Astrocyte (in vitro differentiated cells and primary cell): ENCODE measurements around the gene UGT1A9. TPM values are rescaled to one million over a fixed set of nuclear protein-coding genes. Genes with fewer than 3 reads are reported as not detected.

Source experiments
- DNase-seq: peaks from one replicate; pipeline ENCODE4 v3.0.0-alpha.2; 2010; ENCODE audit warnings: low read depth
- FAIRE-seq: peaks from 2 replicates; lab custom pipeline; 2011; peaks lifted over from hg19 to GRCh38; lab: Jason Lieb, UNC
- H2AFZ ChIP-seq: 2 replicates; pipeline ENCODE4 v1.6.0; 2012; ENCODE audit warnings: low read depth, low read length, inconsistent platforms
- H3K27ac ChIP-seq: 2 replicates; pipeline ENCODE4 v1.5.1; 2011; ENCODE audit warnings: low read depth, low read length, inconsistent platforms
- H3K27me3 ChIP-seq: 2 replicates; pipeline ENCODE4 v1.6.0; 2011; ENCODE audit warnings: low read length, inconsistent platforms; ENCODE audit not compliant: insufficient read depth
- H3K36me3 ChIP-seq: 2 replicates; pipeline ENCODE4 v1.5.1; 2011; ENCODE audit warnings: low read length, inconsistent platforms; ENCODE audit not compliant: insufficient read depth
- H3K4me1 ChIP-seq: 2 replicates; pipeline ENCODE4 v1.5.1; 2011; ENCODE audit warnings: low read length, inconsistent platforms; ENCODE audit not compliant: insufficient read depth
- H3K4me2 ChIP-seq: 2 replicates; pipeline ENCODE4 v1.6.0; 2012; ENCODE audit warnings: low read length, inconsistent platforms
- H3K4me3 ChIP-seq: 2 replicates; pipeline ENCODE4 v1.5.1; 2011; ENCODE audit warnings: low read depth, mild to moderate bottlenecking, low read length, inconsistent platforms; ENCODE audit not compliant: insufficient read depth
- H3K79me2 ChIP-seq: 2 replicates; pipeline ENCODE4 v1.6.0; 2012; ENCODE audit warnings: mild to moderate bottlenecking, low read length, inconsistent platforms; ENCODE audit not compliant: insufficient read depth
- H3K9ac ChIP-seq: 2 replicates; pipeline ENCODE4 v1.6.0; 2012; ENCODE audit warnings: mild to moderate bottlenecking, low read length, inconsistent platforms
- H3K9me3 ChIP-seq: 2 replicates; pipeline ENCODE4 v1.5.1; 2012; ENCODE audit warnings: low read depth, mild to moderate bottlenecking, low read length, inconsistent platforms; ENCODE audit not compliant: insufficient read depth
- H4K20me1 ChIP-seq: 2 replicates; pipeline ENCODE4 v1.6.0; 2012; ENCODE audit warnings: low read length, inconsistent platforms; ENCODE audit not compliant: insufficient read depth
- H3K27ac Mint-ChIP-seq: one replicate; pipeline ENCODE4 v1.8.0; 2021; ENCODE audit warnings: mild to moderate bottlenecking, mixed read lengths; ENCODE audit not compliant: unreplicated experiment
- H3K27me3 Mint-ChIP-seq: one replicate; pipeline ENCODE4 v1.8.0; 2021; ENCODE audit warnings: low read depth, mixed read lengths; ENCODE audit not compliant: unreplicated experiment
- H3K36me3 Mint-ChIP-seq: one replicate; pipeline ENCODE4 v1.8.0; 2021; ENCODE audit warnings: low read depth, mixed read lengths; ENCODE audit not compliant: unreplicated experiment
- H3K4me1 Mint-ChIP-seq: one replicate; pipeline ENCODE4 v1.8.0; 2021; ENCODE audit warnings: low read depth, mixed read lengths; ENCODE audit not compliant: unreplicated experiment
- H3K4me3 Mint-ChIP-seq: one replicate; pipeline ENCODE4 v1.8.0; 2021; ENCODE audit warnings: mild to moderate bottlenecking, moderate library complexity, mixed read lengths; ENCODE audit not compliant: unreplicated experiment
- H3K9me3 Mint-ChIP-seq: one replicate; pipeline ENCODE4 v1.8.0; 2021; ENCODE audit warnings: mild to moderate bottlenecking, mixed read lengths; ENCODE audit not compliant: unreplicated experiment
- CTCF ChIP-seq: IDR thresholded peaks from 2 replicates; pipeline ENCODE4 v1.5.1; 2011; ENCODE audit warnings: low read depth, mild to moderate bottlenecking, inconsistent platforms, low read length, moderate library complexity; ENCODE audit not compliant: insufficient read depth
- EZH2 ChIP-seq: IDR thresholded peaks from 2 replicates; pipeline ENCODE4 v1.6.1; 2012; ENCODE audit warnings: mild to moderate bottlenecking, low read length, inconsistent platforms; ENCODE audit not compliant: insufficient read depth
- total RNA-seq: library from RNA; stranded (reverse); gene quantifications from 2 replicates; pipeline ENCODE4 v1.2.1, GENCODE V29; 2021

UGT1A9 gene
- total RNA-seq, 1 donor from 2014 or later: not detected

GRCh38 chr2:233712611-233713261 lies 41.0 kb downstream of the UGT1A9 start, which contains the start of gene UGT1A5:
UGT1A5 (plus strand) TSS chr2:233712907; CDS start chr2:233712992, 85 bp downstream.
- Histone ChIP-seq H3K9me3 (no peaks in the 10 kb centered on the region), H3K27ac (no peak within 1 kb of the TSS), H2AFZ (no peak within 1 kb of the TSS), H3K4me3 (no peak within 1 kb of the TSS), H3K79me2 (no peaks in the 10 kb centered on the region), H3K36me3 (no peaks in the 10 kb centered on the region), H3K4me1 (peaks cover 4% of the 10 kb centered on the region), H3K27me3 (no peaks in the 10 kb centered on the region), H3K4me2 (no peak within 1 kb of the TSS), H4K20me1 (no peaks in the 10 kb centered on the region), H3K9ac (no peak within 1 kb of the TSS)
- Mint-ChIP-seq H3K4me1 (no peaks in the 10 kb centered on the region), H3K4me3 (no peak within 1 kb of the TSS), H3K36me3 (no peaks in the 10 kb centered on the region), H3K27ac (no peak within 1 kb of the TSS), H3K27me3 (peaks cover 19% of the 10 kb centered on the region), H3K9me3 (peaks cover 2% of the 10 kb centered on the region)
- DNase-seq (no peak), FAIRE-seq (no peak)
- TF ChIP-seq CTCF (no peak), EZH2 (no peak)

- no peaks in the 10 kb centered on the region for H4K20me1 ChIP-seq
- no peak for DNase-seq
- no peak overlapping the region for H3K27ac ChIP-seq
- TF ChIP-seq EZH2 (no peak), CTCF (no peak)
- H3K27me3 Mint-ChIP-seq: peaks cover 24% of the 10 kb centered on the region
- peaks cover under 1% of the 10 kb centered on the region for H3K4me1 ChIP-seq
- H3K4me2 ChIP-seq: no peak overlapping the region
- H3K9ac ChIP-seq: no peak overlapping the region
- H3K9me3 ChIP-seq: no peaks in the 10 kb centered on the region
- no peak overlapping the region for H3K4me3 Mint-ChIP-seq
- no peaks in the 10 kb centered on the region for H3K36me3 ChIP-seq
- no peak overlapping the region for H3K4me3 ChIP-seq
- no peaks in the 10 kb centered on the region for H3K79me2 ChIP-seq
- H3K36me3 Mint-ChIP-seq: no peaks in the 10 kb centered on the region
- no peak overlapping the region for H3K27ac Mint-ChIP-seq
- H3K4me1 Mint-ChIP-seq: no peaks in the 10 kb centered on the region
- peaks cover 2% of the 10 kb centered on the region for H3K9me3 Mint-ChIP-seq
- H2AFZ ChIP-seq: no peak overlapping the region
- no peak for FAIRE-seq
- H3K27me3 ChIP-seq: no peaks in the 10 kb centered on the region
Measured at GRCh38 chr2:233713262-233713615, 41.5 kb downstream of the UGT1A9 start.

- Histone ChIP-seq H3K27me3 (no peaks in the 10 kb centered on the region), H4K20me1 (no peaks in the 10 kb centered on the region), H3K4me1 (no peaks in the 10 kb centered on the region), H3K9me3 (no peaks in the 10 kb centered on the region), H3K4me2 (no peak overlapping the region), H3K36me3 (no peaks in the 10 kb centered on the region), H3K4me3 (no peak overlapping the region), H3K9ac (no peak overlapping the region), H3K79me2 (no peaks in the 10 kb centered on the region), H2AFZ (no peak overlapping the region), H3K27ac (no peak overlapping the region)
- Mint-ChIP-seq H3K27me3 (peaks cover 29% of the 10 kb centered on the region), H3K9me3 (peaks cover 2% of the 10 kb centered on the region), H3K36me3 (no peaks in the 10 kb centered on the region), H3K4me1 (no peaks in the 10 kb centered on the region), H3K27ac (no peak overlapping the region), H3K4me3 (no peak overlapping the region)
- DNase-seq (no peak), FAIRE-seq (no peak)
- no peak for TF ChIP-seq EZH2
- no peak for TF ChIP-seq CTCF
Measured at GRCh38 chr2:233714121-233714520, 42.4 kb downstream of the UGT1A9 start.
